HG03558 (cell line): ENCODE measurements around the gene NTSR1.
"Not testable (repeated sequence)": the region's sequence is repeated elsewhere in the genome, so short reads cannot be mapped to it uniquely, and the experiment has no call there.

Experiments used
- ATAC-seq: cut with Tn5 transposase; IDR thresholded peaks from one replicate; pipeline ENCODE4 v1.9.1; 2021; ENCODE audit warnings: moderate number of reproducible peaks; ENCODE audit not compliant: unreplicated experiment; ENCODE audit errors: extremely low read depth

NTSR1 gene

DNA sequence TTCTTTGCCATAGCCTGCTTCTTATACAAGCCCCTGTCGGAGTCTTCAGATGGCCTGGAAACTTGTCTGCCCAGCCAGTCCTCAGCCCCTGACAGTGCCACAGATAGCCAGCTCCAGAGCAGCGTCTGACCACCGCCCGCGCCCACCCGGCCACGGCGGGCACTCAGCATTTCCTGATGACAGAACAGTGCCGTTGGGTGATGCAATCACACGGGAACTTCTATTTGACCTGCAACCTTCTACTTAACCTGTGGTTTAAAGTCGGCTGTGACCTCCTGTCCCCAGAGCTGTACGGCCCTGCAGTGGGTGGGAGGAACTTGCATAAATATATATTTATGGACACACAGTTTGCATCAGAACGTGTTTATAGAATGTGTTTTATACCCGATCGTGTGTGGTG, 36.9 kb upstream of the NTSR1 start:
- ATAC-seq: no peak

DNA sequence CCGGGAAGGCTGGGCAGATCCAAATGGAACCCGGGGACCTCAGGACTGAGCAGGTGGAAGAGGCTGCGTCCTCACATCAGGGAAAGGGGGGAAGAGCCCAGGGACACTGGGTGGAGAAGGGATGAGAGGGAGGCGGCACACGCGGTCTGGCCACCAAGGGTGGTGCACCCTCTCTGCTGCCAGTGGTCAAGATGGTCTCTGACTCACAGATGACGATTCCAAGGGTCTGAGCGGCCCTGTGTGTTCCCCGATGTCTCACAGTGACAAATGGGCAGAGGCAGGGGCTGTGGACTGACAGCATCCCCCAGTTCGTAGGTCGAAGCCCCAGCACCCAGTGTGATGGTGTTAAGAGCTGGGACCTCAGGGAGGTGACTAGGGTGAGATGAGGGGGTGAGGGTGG, 34.3 kb upstream of the NTSR1 start:
- no peak for ATAC-seq

DNA sequence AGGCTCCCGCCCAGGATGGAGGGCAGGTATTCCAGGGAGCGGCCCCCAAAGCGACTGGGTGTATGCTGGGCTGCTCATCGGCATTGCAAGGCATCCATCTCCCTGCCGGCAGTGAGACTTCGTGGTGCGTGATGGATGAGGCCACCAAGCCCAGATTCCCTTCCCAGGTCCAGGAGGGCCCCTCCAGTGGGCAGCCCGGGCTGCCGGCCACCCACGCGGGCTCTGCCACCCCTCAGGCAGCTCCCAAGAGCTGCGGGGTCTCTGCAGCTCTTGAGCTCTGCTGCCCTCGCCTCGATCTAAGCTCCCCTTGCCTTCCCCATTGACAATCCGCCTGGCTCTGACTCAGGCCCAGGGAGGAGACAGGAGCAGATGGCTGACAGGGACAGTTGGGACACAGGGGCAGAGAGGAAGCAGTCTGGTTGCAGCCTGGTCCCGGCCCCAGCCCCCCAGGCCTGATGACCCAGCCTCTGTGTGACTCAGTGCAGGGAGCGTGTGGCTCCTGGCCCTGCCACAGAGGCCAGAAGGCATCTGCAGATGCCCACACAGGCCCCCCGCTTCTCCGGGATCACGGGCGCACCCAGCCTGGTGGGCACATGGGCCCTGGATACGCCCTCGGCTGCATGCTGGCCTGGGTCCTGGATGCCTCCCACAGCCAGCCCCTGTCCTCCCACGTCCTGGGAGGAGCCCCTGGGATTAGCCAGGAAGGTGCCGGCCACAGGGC, 33.3 kb upstream of the NTSR1 start:
- no peak for ATAC-seq

DNA sequence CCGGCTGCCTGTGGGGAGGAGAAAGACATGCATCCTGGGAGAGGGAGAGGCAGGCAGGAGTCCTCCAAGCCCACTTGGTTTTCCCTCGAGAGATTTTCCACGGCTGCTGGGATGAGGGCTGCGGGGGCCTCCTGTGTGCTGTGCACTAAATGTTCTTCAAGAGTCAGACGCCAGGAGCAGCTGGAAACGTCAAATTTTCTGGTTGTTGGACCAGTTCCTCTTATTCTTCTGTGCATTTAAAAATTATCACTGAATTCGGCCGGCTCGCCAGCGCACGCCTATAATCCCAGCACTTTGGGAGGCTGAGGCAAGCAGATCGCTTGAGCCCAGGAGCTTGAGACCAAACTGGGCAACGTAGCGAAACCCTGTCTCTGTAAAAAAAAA, 32.8 kb upstream of the NTSR1 start:
- ATAC-seq: no peak

DNA sequence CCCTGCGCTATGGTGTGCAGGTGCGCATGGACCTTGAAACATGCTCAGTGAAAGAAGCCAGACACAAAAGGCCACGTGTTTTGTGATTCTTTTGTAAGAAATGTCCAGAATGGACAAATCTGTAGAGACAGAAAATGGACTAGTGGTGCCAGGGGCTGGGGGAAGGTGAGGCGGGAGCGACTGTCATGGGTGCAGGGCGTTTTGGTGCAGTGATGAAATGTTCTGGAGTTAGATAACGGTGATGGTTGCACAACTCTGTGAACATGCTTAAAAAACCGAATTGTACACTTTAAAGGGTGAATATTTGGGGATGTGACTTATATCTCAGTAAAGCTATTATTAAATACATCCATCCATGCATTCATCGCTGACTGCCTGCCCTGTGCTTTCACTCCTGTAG, 31.7 kb upstream of the NTSR1 start:
- no peak for ATAC-seq

DNA sequence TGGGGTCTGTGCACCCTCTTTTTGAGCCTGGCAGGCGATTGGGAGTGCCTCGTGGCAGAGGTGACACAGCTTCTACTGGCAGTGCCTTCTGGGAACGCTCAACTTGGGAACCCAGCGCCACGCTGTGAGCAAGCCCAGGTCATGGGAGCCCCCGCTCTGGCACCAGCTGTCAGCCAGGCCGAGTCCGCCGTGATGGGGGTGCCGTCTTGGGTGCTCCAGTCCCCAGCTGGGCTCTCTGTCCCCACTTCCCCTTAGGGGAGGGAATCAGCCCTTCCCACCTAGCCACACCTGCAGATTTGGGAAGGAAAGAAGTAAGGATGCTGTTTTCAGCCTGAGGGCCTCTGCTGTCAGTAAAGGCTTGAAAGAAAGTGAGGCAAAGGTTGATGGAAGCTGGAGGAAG, 31.0 kb upstream of the NTSR1 start:
- no peak for ATAC-seq

DNA sequence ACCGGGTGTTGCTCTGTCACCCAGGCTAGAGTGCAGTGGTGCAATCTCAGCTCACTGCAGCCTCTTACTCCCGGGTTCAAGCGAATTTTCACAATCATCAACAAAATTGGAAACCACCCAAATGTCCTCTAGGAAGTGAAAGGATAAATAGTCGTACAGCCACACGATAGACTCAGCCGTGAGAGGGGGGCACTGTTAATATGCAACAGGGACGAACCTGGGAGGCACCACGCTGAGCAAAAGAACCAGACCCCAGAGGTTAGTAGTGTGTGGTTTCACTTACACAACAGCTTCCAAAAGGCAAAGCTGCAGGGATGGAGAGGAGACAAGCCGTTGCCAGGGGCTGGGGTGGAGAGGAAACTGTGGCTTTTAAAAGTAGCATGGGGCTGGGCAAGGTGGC, 30.1 kb upstream of the NTSR1 start:
- no peak for ATAC-seq

DNA sequence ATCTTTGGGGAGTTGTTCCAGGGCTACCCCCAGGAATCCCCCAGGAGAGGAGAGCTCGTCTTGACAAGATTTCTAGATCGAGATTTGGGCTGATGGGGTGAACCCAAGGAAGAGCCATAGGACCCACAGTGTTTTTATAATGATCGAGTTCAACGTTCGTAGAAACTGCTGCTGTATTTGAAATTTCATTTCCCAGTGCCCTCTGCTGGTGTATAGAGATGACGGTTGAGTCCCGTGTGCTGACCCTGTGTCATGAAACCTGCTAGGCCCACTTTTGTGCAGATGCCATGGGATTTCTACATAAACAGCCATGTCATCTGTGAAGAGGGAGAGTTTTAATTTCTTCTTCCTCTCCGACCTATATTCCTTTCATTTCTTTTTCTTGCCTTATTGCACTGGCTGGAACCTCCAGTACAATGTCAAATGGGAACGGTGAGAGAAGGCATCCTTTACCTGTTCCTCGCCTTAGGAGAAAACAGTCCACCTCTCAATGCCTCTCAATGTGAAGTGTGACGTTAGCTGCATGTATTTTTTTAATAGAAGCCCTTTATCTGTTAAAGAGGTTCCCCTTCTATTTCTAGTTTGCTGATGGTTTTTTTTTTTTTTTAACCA, 28.6 kb upstream of the NTSR1 start:
- ATAC-seq: no peak

DNA sequence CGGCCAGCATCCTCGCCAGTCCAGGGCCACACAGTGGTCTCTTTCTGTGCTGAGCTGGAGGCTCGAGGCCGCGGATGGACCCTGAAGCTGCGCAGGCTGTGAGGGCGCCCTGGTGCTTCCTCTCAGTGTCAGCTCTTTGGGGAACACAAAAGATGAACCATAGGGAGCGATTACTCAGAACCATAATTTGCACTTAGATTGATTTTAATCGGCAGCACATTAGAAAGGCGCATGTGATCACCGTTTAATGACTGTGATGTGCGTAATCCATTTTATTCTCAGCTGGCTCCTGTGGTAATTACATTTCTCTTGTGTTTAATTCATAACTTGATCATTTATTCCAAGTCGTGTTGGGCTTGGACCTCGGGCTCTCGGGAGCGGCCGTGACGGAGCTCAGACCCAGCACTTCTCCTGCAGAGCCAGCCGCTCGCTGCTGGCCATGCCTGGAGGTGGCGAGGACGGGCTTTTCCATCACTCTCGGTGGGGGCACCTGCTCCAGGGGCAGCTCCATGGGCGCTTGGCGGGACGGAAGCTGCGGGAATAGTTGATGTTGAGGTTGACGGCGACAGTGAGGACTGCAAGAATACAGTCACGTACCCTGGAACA, 25.6 kb upstream of the NTSR1 start:
- ATAC-seq: no peak

DNA sequence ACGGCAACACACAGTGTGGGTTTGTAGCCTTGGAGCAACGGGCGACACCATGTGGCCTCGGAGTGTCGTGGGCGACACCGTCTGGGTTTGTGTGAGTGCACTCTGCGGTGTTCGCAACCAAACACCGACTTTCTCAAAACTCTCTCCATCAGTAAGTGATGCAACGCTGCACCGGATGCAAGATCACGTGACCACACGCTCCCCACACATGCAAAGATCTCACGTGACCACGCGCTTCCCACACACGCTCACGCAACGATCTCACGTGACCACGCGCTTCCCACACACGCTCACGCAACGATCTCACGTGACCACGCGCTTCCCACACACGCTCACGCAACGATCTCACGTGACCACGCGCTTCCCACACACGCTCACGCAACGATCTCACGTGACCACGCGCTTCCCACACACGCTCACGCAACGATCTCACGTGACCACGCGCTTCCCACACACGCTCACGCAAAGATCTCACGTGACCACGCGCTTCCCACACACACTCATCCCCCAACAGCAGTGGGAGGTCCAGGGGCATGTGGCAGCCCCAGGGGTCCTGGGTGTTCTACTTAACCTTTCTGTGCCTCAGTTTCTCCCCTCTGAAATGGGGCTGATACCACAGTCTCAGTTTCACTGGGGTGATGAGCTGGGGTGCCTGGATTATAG, 24.8 kb upstream of the NTSR1 start:
- not testable (repeated sequence) for ATAC-seq

DNA sequence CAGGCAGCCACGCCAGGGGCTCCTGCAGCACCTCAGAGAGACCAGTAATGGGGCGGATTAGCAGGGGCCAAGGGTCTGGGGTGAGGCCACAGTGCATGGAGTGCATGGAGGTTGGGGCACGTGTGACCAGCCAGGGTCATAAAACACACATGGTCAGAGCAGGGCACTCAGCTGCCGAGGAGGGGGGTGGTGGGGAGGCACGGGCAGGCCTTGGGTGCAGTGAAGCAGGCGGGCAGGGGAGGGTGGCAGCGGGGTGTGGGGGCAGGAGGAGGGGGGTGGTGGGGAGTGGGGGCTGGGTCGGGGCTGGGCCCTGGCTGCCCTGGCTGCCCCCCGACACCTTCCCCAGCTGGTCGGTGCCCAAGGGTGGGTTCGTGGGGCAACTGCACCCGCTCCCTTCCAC, 23.7 kb upstream of the NTSR1 start:
- ATAC-seq: no peak

DNA sequence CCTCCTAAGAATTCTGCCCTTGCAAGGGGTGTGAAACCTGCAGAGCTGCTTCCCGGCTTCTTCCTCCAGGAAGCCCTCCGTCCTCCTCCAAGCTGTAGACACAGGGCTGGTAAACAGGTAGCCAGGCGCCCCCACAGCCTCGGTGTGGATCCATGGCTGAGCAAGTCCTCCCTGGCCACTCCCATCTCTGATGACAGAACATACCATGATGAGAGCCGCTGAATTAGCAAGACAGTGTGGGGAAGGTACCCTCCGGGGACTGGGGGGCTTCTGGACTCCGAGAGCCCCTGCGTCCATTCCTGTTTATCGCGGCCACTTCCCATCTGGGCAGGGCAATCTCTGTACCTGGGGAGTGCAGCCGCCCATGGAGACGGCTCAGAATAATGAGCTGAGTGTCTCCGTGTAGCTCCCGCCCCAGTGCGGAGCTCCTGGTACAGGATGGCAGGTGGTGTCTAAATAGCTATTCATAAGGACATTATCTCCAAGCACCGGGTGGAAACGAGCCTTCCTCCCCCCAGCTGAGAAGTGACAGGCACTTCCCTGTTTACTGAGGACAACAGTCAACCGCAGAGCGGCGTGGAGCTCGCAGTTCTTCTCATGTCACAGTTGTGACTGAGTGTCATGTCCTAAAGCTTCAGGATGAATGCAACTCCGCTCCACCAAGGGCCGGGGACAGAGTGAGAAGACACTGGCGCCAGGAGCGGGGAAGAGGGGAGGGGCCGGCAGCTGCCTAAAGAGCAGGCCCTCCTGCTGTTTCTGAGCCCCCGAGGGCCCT, 22.7 kb upstream of the NTSR1 start:
- no peak for ATAC-seq

DNA sequence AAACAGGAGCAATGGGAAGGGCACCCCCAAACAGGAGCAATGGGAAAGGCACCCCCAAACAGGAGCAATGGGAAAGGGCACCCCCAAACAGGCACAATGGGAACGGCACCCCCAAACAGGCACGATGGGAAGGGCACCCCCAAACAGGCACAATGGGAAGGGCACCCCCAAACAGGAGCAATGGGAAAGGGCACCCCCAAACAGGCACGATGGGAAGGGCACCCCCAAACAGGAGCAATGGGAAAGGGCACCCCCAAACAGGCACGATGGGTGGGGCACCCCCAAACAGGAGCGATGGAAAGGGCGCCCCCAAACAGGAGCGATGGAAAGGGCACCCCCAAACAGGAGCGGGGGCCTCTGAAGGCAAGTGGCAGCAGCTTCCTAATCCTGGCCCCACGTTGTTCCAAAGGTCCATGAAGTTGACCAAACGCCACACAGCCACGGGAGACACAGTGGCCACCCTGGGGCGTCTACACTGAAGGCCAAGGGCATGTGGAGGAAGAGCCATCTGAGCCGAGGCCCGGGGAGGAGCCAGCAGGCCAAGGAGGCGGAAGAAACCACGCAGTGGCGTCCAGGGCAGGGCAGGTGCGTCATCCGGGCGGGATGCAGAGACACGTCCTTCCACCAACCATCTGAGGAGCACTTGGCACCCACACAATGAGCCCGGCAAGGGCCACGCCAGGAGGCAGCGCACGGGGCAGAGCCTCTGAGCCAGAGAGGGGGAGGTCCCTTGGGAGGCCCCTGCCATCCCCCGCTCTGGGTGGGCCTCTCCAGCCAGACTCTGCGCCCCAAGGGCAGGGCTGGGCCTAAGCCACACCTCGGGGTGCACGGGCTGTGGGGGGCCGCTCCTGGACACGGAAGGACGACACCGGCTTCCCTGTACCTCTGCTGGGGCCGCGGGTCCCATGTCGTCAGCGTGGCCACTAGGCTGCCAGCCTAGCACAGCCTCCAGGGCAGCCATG, 21.5 kb upstream of the NTSR1 start:
- no peak for ATAC-seq

DNA sequence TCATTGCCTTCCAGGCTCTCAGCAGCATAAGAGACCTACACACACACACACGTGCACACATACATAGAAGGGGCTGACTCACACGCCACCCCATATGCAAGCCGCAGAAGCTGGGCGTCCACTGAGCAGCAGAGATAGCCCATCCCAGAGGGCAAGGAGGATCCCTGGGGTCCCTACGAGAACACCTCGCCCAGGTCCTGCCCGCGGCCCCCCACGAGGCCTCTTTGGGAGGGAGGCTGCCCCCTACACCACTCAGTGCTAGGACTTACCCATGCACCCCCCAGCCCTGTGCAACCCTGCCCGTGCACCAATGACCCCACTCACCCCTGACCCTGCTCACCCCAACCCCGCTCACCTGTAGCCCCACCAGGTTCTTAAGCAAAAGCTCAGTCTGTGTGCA, 20.6 kb upstream of the NTSR1 start:
- ATAC-seq: no peak

DNA sequence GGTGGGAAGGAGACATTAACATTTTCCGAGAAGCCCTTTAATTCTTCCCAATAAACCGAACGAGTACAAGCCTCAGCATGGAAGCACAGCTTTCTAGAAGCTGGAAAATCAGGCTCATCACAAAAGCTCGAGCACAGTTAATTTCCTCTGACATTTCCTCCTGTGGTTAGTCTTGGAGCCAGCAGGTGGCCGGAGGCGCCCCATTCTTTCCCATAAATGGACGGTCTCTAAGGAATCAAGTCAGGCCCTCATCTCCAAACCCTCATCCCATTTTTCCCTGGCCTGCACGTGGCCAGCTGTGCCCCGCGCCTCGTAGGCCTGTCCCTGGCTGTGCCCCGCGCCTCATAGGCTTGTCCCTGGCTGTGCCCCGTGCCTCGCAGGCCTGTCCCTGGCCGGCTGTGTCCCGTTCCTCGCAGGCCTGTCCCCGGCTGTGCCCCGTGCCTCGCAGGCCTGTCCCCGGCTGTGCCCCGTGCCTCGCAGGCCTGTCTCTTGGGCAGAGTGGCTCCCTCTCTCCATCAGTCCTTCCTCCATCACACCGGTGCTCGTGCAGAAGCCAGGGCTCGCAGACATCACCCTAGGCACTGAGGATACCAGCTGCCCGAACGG, 19.7 kb upstream of the NTSR1 start:
- ATAC-seq: no peak

DNA sequence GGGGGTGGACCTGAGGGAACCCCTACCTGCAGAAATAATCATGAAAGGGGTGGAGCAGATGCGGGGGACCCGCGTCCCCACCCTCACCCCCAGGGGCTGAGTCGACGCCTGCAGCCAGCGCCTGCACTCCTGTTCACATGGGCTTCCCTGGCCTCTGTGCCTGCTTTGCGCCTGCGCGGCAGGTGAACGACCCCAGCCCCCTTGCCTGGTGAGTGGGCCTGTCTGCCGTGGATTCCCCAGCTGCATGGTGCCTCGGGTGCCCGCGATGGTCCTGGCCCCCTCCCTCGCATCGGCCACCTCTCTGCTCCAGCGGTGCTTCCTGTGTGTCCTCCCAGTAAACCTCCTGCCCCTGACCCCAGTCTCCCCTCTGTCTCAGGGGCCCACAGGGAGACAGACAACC, 18.8 kb upstream of the NTSR1 start:
- no peak for ATAC-seq

DNA sequence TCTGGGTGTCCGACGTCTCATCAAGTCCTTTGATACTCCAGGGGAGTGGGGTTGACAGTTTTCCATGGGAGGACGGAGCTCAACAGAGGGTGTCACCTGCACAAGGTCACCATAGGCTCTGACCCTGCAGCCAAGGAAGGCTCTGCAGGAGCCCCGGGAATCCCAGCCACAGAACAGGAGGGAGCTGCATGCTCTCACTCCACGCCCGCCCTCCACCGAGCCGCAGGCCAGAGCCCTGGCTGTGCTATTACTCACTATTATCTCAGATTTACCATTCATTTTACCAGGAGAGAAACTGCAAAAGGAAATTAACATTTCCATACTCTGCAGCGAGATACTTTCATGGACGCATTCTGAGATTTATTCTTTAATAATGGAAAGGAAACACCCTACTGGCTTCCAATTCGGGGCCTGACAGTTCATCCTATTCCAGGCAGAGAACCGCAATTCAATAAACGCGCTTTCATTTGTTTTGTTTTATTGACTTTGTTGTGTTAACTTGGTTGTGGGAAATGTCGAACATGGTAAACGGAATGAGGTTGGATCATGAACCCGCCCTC, 18.3 kb upstream of the NTSR1 start:
- no peak for ATAC-seq

DNA sequence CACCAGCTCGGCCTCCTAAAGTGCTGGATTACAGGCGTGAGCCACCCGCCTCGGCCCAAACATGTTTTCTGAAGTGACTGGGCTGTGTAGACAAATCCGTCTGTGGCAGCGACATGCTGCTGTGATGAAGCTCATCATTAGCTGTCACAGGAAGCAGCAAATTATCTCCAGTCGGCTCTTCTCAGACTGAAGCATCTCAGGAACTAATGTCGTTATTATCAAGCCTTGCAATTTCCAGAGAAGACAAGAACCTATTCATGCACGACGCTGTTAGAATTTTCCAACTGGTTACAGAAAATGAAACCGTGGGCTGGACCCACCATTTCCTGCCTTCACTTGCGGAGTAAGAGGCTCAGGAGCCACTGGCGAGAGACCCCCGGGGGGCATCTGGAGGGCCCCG, 17.1 kb upstream of the NTSR1 start:
- ATAC-seq: no peak

DNA sequence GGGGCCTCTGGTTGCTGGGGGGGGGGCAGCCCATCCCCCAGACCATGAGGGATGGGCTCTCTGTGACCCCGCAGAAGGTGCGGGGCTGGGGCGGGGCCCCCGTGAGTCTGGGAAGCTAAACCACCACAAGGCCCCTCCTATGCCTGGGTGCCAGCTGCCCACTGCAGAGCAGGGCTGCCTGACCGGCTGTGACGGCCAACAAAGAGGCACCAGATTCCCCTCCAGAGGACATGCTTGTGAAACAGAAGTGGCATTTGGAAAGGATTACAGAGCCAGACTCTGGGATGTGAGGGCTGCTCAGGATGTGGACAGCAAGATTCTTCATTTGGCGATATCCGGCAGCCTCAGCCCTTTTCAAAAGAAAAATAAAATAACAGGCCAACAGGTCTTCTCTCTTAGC, 16.5 kb upstream of the NTSR1 start:
- ATAC-seq: no peak
